ENCODE measurements around the gene TMPRSS5. TPM values are rescaled to one million over a fixed set of nuclear protein-coding genes. Genes with fewer than 3 reads are reported as not detected.

Gene TMPRSS5
- total RNA-seq, 1 experiment from 2014 or later, result 0.71 TPM

GRCh38 chr11:113683481-113684046, 22.5 kb downstream of the TMPRSS5 start:
- ATAC-seq, result no peak
- POLR2A ChIA-PET, result no interaction called here

More at GRCh38 chr11:113683481-113684046, 22.5 kb downstream of the TMPRSS5 start:
- intact Hi-C loops (cut with micrococcal nuclease), result no loop called here
- no peak overlapping the region for H3K9ac ChIP-seq (ENCODE audit: low read length)
- DNase-seq (ENCODE audit: low read depth, low spot score), result no peak
- no peaks in the 10 kb centered on the region for H3K9me2 ChIP-seq (ENCODE audit: insufficient read depth)
- ChIA-PET RAD21 (ENCODE audit: low non-redundant PET in 1 of 2, low total read pairs in 2 of 2, uncharacterized antibody in 2 of 2, unreplicated experiment in 2 of 2) (no interaction called here), CTCF (no interaction called here)
- no peak overlapping the region for H3K27ac ChIP-seq (ENCODE audit: low read depth, low read length)
- no peaks in the 10 kb centered on the region; a peak in 1 of 4 replicates for H3K4me1 ChIP-seq (ENCODE audit: control insufficient read depth in 1 of 2, insufficient read depth in 2 of 2, low read length in 2 of 2)
- H3K36me3 ChIP-seq (ENCODE audit: control insufficient read depth in 1 of 2, insufficient read depth in 2 of 2, low read length in 2 of 2), result no peaks in the 10 kb centered on the region
- no peak overlapping the region for H3K4me3 ChIP-seq (replicated peaks in 1 of 2; ENCODE audit: low read depth in 1 of 2, low read length in 2 of 2)
- no peaks in the 10 kb centered on the region for H3K27me3 ChIP-seq (ENCODE audit: insufficient read depth, low read length)
- no peaks in the 10 kb centered on the region for H3K9me3 ChIP-seq (ENCODE audit: control insufficient read depth in 1 of 2, insufficient read depth in 1 of 2, low read depth in 1 of 2, low read length in 2 of 2)
- no peaks in the 10 kb centered on the region for H3K79me2 ChIP-seq (ENCODE audit: insufficient read depth, low read length)
- no peak overlapping the region for H2AFZ ChIP-seq (ENCODE audit: low read depth, low read length, poor library complexity, severe bottlenecking)
- no peaks in the 10 kb centered on the region for H4K20me1 ChIP-seq (ENCODE audit: insufficient read depth)
- no peak for TF ChIP-seq POLR2A (IDR thresholded peaks at IDR 0.05; ENCODE audit: borderline replicate concordance, extremely low read depth, insufficient read depth, insufficient read length)
- no peak for TF ChIP-seq FOSL1 (IDR thresholded peaks at IDR 0.05; ENCODE audit: low read depth)
- no peak for TF ChIP-seq CBX3 (IDR thresholded peaks at IDR 0.05; ENCODE audit: low read depth)
- TF ChIP-seq YY1 (IDR thresholded peaks at IDR 0.05; ENCODE audit: extremely low read depth, insufficient replicate concordance, low read depth, low read length), result no peak
- no peak for TF ChIP-seq EGR1 (IDR thresholded peaks at IDR 0.05; ENCODE audit: low read depth)
- TF ChIP-seq ATF3 (IDR thresholded peaks at IDR 0.05), result no peak
- no peak for TF ChIP-seq SP1 (IDR thresholded peaks at IDR 0.05; ENCODE audit: low read depth)
- TF ChIP-seq JUND (IDR thresholded peaks at IDR 0.05), result no peak
- TF ChIP-seq EZH2 (IDR thresholded peaks at IDR 0.05), result no peak
- TF ChIP-seq EZH2phosphoT487 (IDR thresholded peaks at IDR 0.05; ENCODE audit: borderline replicate concordance), result no peak
- TF ChIP-seq POLR2AphosphoS5 (IDR thresholded peaks at IDR 0.05; ENCODE audit: low read depth, low read length), result no peak
- TF ChIP-seq SRF (IDR thresholded peaks at IDR 0.05; ENCODE audit: low read depth), result no peak
- TF ChIP-seq, protein P1, sequence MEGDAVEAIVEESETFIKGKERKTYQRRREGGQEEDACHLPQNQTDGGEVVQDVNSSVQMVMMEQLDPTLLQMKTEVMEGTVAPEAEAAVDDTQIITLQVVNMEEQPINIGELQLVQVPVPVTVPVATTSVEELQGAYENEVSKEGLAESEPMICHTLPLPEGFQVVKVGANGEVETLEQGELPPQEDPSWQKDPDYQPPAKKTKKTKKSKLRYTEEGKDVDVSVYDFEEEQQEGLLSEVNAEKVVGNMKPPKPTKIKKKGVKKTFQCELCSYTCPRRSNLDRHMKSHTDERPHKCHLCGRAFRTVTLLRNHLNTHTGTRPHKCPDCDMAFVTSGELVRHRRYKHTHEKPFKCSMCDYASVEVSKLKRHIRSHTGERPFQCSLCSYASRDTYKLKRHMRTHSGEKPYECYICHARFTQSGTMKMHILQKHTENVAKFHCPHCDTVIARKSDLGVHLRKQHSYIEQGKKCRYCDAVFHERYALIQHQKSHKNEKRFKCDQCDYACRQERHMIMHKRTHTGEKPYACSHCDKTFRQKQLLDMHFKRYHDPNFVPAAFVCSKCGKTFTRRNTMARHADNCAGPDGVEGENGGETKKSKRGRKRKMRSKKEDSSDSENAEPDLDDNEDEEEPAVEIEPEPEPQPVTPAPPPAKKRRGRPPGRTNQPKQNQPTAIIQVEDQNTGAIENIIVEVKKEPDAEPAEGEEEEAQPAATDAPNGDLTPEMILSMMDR (IDR thresholded peaks at IDR 0.05 in 2 of 3, conservative IDR thresholded peaks at IDR 0.05 in 1 of 3; ENCODE audit: borderline replicate concordance in 1 of 3, insufficient read depth in 1 of 3, low read depth in 2 of 3, low read length in 2 of 3), result no peak
- no peak for TF ChIP-seq ELF1 (IDR thresholded peaks at IDR 0.05; ENCODE audit: borderline replicate concordance, low read depth)
- TF ChIP-seq RAD21 (IDR thresholded peaks at IDR 0.05; ENCODE audit: low read depth), result no peak
- H3K4me2 ChIP-seq (ENCODE audit: low read length), result no peak overlapping the region
- no TSS peak for BruUV-seq (replicated peaks)
